ENCODE results near the gene VRK2.
"Not testable (repeated sequence)": the region's sequence is repeated elsewhere in the genome, so short reads cannot be mapped to it uniquely, and the experiment has no call there.

VRK2 gene

DNA sequence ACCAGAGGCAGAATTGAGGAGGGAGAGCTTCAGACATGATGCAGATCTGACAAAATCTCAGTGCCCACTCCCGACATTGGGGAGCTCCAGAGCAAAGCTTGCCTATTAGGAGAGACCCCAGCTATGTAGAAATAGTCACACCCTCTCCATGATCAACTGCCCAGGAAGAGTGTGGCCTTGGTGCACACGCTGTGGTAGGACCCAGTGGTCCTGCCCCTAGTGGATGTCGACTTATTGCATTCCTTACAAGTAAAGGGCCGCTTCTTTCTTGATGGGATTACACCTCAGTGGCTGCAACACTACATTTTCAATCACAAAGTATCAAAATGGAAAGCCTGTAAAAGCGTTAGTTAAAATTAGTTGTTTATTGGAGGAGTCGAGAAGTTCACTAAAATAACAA lies 64.2 kb downstream of the VRK2 start:
- no peak for DNase-seq

DNA sequence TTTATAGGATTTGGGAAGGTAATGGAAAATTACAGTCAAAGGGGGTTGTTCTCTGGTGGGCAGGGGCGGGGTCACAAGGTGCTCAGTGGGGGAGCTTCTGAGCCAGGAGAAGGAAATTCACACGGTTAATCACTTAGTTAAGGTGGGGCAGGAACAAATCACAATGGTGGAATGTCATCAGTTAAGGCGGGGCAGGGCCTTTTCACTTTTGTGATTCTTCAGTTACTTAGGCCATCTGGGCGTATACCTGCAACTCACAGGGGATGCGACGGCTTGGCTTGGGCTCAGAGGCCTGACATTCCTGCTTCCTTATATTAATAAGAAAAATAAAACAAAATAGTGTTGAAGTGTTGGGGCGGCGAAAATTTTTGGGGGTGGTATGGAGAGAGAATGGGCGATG lies 67.0 kb downstream of the VRK2 start:
- not testable (repeated sequence) for DNase-seq

DNA sequence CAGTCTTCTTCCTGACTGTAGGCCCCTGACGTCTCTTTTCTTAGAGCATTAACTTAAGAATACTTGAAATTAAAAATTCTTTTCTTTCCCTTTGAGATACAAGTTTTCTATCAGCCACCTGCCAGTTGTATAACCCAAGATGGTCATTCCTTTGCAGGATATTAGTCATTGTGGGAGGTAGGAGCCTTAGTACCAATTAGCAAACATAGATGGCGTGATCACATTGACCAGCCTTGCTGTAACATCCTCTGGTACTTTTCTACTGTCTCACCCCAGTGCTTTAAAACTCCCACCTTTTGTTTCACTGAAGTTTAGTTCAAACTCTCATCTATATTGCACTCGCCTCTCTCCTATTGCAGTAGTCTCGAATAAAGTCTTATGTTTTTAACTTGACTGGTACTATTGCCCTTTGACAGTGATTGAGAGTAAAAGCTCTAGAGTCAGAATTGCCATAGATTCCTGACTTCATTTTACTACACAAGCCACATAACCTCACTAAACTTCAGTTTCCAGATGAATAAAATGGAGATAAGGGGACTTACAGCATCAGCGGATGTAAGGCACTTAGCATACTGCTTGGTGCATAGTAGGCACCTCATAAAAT lies 74.1 kb downstream of the VRK2 start:
- no peak for DNase-seq

DNA sequence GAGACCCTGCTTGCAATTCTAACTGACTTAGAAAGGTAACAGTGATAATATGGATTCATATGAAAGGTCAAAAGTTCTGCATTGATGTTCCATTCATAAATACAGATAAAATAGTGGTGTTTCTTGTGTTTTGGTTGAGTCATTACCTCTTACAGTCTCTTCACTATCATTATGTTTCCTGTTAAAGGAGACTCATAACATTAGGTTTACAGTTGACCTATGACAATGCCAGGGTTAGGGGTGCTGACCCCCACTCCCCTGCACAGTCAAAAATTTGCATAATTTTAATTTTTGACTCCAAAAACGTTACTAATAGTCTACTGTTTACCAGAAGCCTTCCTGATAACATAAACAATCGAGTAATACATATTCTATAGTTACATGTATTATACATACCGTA lies 75.4 kb downstream of the VRK2 start:
- no peak for DNase-seq

DNA sequence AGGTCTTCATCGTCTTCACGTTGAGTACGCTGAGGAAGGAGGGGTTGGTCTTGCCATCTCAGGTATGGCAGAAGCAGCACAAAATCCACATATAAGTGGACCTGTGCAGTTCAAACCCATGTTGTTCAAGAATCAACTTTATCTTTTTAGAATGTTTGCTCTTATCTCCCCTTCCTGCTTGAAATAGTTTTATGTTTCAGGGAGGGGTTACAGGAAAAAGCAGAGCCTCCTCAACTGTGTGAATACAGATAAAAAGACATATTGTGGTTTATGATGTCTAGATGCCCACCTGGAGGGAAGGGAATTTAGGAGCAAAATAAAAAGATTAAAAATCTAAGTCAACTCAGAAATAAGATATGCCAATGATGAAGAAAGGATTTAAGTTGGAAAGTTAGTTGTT lies 75.9 kb downstream of the VRK2 start:
- no peak for DNase-seq

DNA sequence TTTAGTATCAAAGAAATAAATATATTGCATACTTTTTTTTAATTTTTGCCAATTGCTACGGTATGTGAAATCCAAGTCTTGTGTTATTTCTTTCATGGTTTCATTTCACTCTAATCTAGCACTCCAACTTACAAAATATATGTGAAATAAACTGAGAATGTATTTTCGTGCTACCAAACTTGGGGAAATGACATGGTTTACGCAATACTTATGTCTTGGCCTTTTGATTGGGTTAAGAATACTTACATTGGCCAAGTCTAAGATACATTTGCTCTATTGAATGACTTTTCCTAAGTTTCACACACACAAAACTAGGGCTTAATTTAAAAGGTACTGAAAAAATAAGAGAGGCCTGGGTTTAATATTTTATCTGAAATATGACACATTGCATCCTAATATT lies 80.5 kb downstream of the VRK2 start:
- no peak for DNase-seq

DNA sequence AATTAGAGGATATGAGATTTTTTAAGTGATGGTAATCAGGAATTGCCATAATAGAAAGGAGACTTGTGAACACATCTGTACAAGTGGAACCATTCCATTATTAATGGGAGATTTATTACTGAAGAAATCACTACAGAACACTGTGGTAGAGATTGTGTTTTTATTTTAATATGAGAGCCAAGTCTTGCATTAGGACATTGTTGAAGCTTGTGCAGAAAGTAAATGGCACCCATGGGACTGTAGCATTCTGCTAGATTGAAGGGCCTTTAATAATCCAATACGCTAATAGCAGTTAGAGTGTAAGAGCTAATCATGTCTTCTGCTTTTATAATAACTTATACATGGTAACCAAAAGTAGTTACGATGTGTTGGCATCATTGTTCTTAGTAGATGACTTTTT lies 83.6 kb downstream of the VRK2 start:
- DNase-seq, result no peak

DNA sequence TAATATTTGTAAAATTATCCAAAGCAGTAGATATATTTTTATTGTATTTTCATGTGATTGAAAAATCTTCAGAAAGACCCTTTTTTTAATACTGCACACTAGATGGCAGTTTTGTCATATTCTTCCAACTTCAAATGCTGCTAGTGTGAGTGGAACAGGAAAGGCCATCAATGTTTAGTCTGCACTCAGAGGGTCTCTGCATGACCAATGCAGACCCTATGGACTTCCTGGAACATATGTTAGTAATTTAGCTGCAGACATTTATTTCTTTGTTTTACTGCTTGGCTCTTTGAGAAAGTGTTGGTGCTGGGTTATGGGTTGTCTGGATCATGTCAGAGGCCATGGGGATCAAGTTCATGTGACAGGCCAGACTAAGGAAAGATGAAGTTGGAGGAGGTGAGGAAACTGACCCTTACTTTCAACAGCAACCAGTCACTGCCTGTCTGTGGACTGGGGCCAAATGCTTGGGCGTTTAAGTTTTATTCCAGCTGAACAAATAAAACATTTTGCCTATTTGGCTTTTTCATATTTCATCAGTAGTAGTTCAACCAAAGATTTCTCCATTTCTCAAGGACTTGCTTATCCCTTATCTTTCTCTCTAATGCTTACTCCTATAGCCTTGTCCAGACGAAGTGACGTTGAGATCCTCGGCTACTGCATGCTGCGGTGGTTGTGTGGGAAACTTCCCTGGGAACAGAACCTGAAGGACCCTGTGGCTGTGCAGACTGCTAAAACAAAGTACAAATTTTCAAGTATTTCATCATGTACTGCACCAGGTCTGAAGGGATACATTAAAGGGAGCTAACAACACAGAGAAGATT lies 84.8 kb downstream of the VRK2 start:
- DNase-seq, result peak; percentile 31

DNA sequence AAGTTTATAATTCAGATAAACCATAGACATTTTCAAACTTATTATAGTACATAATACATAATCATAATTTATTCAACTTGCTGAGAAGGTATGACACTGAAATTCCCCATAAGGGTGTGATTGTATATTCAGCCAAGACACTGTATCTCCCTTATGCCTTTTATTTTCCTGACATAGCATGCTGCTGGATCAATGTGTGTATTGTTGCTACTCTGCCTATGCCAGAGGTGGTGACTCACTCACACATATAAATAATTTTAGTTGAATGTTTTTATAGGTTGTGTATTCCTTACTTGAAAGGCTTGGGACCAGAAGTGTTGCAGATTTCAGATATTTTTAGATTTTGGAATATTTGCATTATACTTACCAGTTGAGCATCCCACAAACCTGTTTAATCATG lies 86.8 kb downstream of the VRK2 start:
- no peak for DNase-seq

DNA sequence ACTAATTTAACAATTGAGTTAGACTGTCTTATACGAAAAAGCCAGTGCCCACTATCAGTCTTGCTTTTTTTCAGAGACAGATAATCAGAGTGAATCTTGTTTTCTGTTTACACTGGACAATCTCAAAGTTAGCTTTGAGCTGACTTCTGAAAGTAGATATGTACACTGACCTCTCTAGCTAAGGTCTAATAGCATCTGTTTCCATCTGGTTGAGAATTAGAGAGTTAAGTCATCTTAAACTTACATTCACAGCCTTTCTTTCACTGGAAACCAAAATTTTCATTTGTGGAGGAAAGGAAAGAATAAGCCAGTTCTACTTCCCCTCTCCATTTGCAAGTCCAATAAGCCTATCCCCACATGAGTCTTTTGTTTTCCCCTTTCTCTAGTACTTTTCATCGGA lies 89.3 kb downstream of the VRK2 start:
- DNase-seq, result no peak

DNA sequence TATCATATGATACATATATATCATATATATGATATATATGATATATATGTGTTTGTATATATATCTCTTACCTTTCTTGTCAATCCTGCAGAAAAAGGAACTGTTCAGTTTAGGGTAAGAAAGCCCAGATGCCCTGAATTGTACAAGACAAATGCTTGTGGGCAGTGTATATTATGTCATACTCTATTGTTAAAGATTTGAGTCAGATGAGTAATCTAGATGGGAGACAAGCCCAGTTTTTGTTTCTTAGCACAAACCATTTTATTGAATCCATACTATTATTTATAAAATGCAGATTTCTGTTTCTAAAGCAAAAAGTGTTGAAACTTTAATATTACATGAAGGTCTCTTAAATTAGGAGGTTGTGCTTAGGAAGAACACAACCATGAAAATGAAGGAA lies 90.6 kb downstream of the VRK2 start:
- peak; percentile 15 for DNase-seq

DNA sequence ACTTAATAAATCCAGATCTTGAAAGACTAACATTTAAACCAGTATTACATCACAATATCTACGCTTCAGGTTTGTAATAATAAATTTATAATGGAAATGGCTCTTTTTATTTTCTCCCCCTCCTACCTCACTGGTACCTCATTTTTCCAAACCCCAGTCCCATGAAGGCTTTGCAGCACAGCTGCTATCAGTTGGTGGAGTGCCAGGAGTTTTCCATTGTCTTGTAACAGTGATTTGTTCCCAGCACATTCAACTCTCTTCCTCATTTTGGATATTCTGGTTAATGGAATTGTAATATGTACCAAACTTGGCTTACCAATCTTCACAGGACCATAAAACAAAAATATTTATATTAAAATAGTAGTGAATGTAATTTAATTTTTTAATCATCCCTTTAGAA lies 91.2 kb downstream of the VRK2 start:
- DNase-seq, result peak; percentile 36

DNA sequence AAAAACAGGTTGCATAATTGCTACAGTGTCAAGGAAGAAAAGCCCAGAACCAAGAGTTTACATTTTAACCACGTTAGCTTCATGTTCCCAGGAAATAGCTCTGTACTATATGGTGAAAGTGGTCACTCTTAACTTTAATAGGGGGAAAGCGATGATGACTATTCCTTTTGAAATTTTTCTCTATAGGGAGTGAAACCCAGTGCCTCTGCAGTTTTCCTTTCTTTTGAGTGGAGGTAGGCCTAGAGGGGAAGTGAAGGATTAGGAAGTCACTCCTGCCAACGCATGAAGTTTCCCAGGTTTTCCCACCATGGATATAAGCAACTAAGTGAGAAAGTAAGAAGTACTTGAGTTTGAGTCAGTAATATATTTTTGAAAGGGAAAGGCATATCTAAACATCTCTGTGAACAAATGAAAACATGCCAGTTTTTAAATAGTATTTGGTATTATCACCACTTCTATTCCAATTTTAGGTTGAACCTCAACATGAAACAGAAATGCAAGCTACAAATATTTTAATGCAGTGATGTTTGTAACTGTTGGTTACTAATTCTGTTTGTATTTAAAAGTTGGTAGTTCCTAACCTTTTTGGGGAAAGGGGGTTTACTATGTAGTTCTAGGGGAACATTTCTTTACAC lies 91.9 kb downstream of the VRK2 start:
- DNase-seq, result no peak

DNA sequence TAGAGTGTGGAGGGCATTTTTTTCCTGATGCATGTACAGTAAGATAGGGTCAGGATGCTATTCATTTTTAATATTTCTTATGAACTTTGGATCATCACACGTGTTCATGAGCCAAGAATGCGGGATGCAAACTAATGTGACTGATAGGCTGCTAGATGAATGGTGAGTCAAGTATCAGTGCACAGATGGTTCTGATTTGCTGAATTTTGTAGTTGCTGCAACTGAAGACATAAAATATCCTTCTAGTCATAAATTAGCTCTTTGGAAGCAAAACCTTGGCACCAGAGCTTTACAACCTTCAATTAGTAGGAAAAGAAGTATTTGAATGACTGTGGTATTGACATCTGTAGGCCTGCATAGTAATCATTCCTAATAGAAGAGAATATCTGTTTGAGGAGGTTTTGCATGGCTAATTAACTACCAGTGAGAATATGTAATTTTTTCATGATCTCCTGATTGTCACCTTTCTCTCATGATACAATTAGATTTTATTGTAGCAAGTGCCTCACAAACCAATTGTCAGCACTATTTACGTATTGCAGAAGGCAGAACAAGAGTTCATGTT lies 94.0 kb downstream of the VRK2 start:
- DNase-seq, result peak; percentile 95

DNA sequence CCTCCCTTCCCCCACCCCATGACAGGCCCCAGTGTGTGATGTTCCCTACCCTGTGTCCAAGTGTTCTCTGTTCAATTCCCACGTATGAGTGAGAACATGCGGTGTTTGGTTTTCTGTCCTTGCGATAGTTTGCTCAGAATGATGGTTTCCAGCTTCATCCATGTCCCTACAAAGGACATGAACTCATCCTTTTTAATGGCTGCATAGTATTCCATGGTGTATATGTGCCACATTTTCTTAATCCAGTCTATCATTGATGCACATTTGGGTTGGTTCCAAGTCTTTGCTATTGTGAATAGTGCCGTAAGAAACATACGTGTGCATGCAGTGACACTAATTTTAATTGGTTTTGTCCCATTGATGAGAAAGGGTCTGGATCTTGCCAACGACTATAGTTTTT lies 99.2 kb downstream of the VRK2 start:
- not testable (repeated sequence) for DNase-seq

DNA sequence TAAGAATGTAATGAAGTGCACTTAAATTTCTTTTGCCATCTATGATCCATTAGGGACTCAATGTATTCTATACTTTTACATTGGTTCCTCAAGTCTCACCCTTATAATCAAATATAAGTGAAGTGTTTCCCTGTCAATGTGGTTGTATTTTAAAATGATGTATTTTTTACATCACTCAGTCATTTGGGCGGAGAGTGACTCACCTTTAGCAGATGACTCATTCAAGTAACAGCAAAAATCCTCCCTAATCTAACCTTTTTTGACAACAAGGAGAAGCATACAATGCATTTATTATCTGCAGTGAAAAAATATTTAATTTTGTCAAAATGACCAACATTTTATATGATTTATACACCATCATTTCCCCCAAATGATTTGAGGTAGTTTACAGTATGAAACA lies 100.1 kb downstream of the VRK2 start:
- peak; percentile 46 for DNase-seq

DNA sequence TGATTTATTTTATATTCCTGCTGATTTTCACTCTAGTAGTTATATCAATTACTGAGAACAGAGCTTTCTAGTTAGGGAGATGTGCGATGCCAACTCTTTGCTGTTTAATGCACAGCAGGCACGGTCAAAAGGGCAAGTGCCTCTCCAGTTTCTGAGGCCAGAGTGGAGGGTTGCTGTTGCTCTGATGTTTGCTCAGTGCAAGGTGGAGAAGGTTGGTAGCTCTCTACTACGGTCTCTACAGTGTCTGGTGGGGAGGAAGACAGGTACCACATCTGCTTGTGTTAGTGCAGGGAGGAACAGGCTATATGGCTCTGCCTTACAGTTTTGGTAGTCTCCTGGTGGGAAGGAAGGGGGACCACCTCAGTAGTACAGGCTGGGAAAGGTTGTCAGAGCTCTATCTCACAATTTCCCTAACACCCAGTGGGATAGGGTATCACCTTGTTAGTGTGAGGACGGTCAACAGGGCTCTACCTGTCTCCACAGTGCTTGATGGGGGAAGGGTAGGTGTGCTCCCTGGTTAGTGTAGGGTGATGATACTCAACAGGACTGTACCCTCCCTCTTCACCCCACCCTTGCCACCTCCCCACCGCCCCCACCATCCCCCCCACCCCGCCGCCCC lies 108.7 kb downstream of the VRK2 start:
- peak; percentile 89 for DNase-seq

DNA sequence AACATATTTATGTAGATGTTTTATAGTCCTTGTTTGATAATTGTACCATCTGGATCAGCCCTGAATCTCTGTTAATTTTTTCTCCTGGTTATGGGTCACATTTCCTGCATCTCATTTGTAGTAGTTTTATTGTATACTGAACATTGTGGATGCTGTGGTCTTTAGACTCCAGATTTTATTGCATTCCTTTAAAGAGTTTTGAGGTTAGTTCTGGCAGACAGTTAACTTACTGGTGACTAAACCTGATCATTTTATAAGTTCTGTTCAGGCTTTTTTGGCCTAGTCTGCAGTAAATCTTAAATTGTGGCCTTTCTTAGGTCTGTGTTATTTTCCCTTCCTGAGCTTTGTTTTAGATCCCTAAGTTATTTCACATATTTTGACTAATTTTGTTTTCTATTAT lies 110.2 kb downstream of the VRK2 start:
- DNase-seq, result no peak

DNA sequence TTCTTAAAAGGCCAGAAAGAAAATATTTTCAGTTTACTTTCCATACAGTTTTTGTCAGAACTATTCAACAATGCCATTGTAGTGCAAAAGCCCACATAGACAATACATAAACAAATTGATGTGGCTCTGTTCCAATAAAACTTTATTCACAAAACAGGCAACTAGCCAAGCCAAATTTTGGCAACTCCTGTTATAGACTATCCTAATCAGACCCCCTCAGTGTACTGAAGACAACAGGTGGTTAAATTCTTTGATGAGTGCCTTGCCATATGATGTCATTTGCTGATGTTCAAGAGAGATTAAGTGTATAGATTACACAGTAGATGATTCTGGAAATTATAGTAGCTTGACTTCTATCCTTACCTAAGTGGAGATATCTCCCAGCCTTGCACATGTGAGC lies 111.1 kb downstream of the VRK2 start:
- peak; percentile 23 for DNase-seq

DNA sequence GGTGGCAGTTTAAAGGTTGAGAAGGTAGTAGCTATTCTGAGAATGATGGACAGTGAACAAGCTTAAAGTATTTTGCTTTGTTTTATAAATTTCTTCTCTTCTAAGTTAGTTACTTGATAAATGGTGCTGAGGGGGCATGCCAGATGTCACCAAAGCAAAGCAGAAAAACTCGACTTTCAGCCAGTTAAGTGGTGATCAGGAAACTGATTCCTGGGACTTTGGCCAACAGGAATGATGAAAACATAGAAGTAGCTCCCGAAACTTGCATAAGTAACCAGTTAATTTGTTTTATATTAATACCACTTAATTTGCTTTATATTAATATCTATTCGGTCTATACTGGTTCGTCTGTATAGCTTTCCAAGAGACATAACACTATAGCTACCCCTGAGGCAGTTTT lies 111.9 kb downstream of the VRK2 start:
- no peak for DNase-seq

DNA sequence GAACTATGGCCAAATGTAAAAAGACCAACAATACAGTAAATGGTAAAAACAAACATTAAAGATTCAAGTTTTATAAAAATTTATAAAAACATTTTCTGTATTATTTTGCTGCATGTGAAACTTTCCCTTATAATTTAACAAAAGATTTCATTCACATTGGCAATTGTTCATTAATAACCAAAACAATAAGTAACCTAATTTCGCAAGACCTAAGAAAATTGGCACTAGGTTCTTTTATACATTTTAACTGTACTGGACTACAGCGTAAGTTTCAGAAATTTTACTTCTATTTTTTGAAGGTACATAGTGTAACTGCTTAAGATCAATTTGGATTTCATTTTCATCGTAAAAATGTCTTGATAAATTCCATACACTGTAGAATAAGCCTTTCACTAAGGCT lies 117.3 kb downstream of the VRK2 start:
- DNase-seq, result no peak

DNA sequence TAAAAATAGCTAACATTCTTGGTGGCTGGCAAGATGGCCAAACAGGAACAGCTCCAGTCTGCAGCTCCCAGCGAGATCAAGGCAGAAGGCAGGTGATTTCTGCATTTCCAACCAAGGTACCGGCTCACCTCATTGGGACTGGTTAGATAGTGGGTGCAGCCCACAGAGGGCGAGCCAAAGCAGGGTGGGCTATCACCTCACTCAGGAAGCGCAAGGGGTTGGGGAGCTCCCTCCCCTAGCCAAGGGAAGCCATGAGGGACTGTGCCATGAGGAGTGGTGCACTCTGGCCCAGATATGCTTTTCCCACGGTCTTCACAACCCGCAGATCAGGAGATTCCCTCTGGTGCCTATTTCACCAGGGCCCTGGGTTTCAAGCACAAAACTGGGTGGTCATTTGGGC lies 121.5 kb downstream of the VRK2 start:
- DNase-seq, result not testable (repeated sequence)

DNA sequence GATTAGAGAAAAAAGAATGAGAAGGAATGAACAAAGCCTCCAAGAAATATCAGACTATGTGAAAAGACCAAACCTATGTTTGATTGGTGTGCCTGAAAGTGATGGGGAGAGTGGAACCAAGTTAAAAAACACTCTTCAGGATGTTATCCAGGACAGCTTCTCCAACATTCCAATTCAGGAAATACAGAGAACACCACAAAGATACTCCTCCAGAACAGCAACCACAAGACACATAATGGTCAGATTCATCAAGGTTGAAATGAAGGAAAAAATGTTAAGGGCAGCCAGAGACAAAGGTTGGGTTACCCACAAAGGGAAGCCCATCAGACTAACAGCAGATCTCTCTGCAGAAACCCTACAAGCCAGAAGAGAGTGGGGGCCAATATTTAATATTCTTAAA lies 123.2 kb downstream of the VRK2 start:
- not testable (repeated sequence) for DNase-seq
